Measurements from ENCODE around the gene GNL1. TPM values are rescaled to one million over a fixed set of nuclear protein-coding genes. Genes with fewer than 3 reads are reported as not detected.

GNL1 gene
- total RNA-seq, 1 experiment from 2014 or later: 113 TPM

DNA sequence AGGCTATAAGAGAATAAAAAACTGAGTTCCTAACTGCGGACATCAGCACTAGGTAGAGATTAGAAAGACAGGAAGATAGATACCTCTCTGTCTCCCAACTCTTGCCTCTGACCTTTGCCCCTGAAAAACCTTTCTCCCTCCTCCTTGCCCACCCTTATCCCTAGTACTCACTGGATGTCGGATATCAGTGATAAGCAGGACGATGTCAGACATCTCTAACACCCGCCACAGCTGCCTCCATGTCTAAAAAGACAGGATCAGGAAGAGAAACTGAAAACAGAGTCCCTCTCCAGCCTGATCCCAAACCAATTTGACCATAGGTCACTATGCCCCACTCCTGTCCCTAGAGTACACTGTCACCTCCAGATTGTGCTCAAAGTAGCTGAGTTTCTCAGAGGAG, 1.9 kb downstream of the GNL1 start:
- no peaks in the 10 kb centered on the region for H3K9me2 ChIP-seq (ENCODE audit: insufficient read depth)
- ATAC-seq: no peak

More for the DNA sequence above, 1.9 kb downstream of the GNL1 start:
- Histone ChIP-seq H2AFZ (ENCODE audit: low read depth, low read length, poor library complexity, severe bottlenecking) (no peak overlapping the region), H3K27me3 (ENCODE audit: insufficient read depth, low read length) (no peaks in the 10 kb centered on the region), H3K9ac (ENCODE audit: low read length) (0 out of 2 replicates have a peak overlapping the region, but pooled peaks have one; percentile 98), H3K27ac (ENCODE audit: low read depth, low read length) (peak overlapping the region; percentile 96; the same call in 1 of the 2 replicates), H3K9me3 (ENCODE audit: control insufficient read depth in 1 of 2, insufficient read depth in 1 of 2, low read depth in 1 of 2, low read length in 2 of 2) (no peaks in the 10 kb centered on the region), H3K36me3 (ENCODE audit: control insufficient read depth in 1 of 2, insufficient read depth in 2 of 2, low read length in 2 of 2) (peaks cover 22 to 37% of the 10 kb centered on the region in 2 experiments), H4K20me1 (ENCODE audit: insufficient read depth) (no peaks in the 10 kb centered on the region), H3K4me3 (replicated peaks in 1 of 2; ENCODE audit: low read depth in 1 of 2, low read length in 2 of 2) (peak overlapping the region in 1 of 2 experiments; percentile 95; a peak in 1 of 4 replicates), H3K4me2 (ENCODE audit: low read length) (peak overlapping the region; percentile 91), H3K79me2 (ENCODE audit: insufficient read depth, low read length) (peaks cover 45% of the 10 kb centered on the region), H3K4me1 (ENCODE audit: control insufficient read depth in 1 of 2, insufficient read depth in 2 of 2, low read length in 2 of 2) (peaks cover 10 to 23% of the 10 kb centered on the region in 2 experiments; a peak in 3 of 4 replicates)
- no peak for TF ChIP-seq ZFX (IDR thresholded peaks at IDR 0.05)
- TF ChIP-seq ATF3 (IDR thresholded peaks at IDR 0.05): no peak
- TF ChIP-seq REST (IDR thresholded peaks at IDR 0.05; ENCODE audit: low read depth): no peak
- TF ChIP-seq FOSL1 (IDR thresholded peaks at IDR 0.05; ENCODE audit: low read depth): no peak
- no peak for TF ChIP-seq ZNF274 (IDR thresholded peaks at IDR 0.05; ENCODE audit: low read depth, low read length)
- no peak for TF ChIP-seq CTCF (IDR thresholded peaks at IDR 0.05 in 2 of 3, conservative IDR thresholded peaks at IDR 0.05 in 1 of 3; ENCODE audit: borderline replicate concordance in 1 of 3, insufficient read depth in 1 of 3, low read depth in 2 of 3, low read length in 2 of 3)
- TF ChIP-seq RAD21 (IDR thresholded peaks at IDR 0.05; ENCODE audit: low read depth): no peak
- no peak for TF ChIP-seq ELF1 (IDR thresholded peaks at IDR 0.05; ENCODE audit: borderline replicate concordance, low read depth)
- TF ChIP-seq POLR2AphosphoS5 (IDR thresholded peaks at IDR 0.05; ENCODE audit: low read depth, low read length): no peak
- no peak for TF ChIP-seq SIN3A (IDR thresholded peaks at IDR 0.05; ENCODE audit: low read depth)
- no peak for TF ChIP-seq CBX3 (IDR thresholded peaks at IDR 0.05; ENCODE audit: low read depth)
- ChIA-PET POLR2A (interaction anchor here (0.6 kb wide), 1 partner anchor 27 kb away, joined by 3 read pairs; no protein-coding TSS in a partner anchor), RAD21 (ENCODE audit: low non-redundant PET in 1 of 2, low total read pairs in 2 of 2, uncharacterized antibody in 2 of 2, unreplicated experiment in 2 of 2) (no interaction called here), CTCF (interaction anchor here (3.5 to 4.7 kb wide), 2 partner anchors 9 to 13 kb away, joined by 13 to 25 read pairs; no protein-coding TSS in a partner anchor)
- no TSS peak for BruUV-seq (replicated peaks)
- intact Hi-C loops (cut with micrococcal nuclease): no loop called here
- no peak for DNase-seq (ENCODE audit: low read depth, low spot score)

Measured in HCT116 (cell line).